SU-DHL-6 (cell line): ENCODE measurements around the gene CDKAL1.

Experiments used
- H2AFZ ChIP-seq: fragments of 200-600 bp; sonication (generic); 2 replicates; pipeline ENCODE4 v1.6.1; 2014; ENCODE audit warnings: low read depth, mild to moderate bottlenecking, moderate library complexity, mixed read lengths, antibody characterized with exemption, low read length; ENCODE audit not compliant: severe bottlenecking
- H3F3A ChIP-seq: fragments of 200-600 bp; shearing (Covaris generic); 2 replicates; pipeline ENCODE4 v1.6.0; 2016; ENCODE audit warnings: antibody characterized with exemption, mild to moderate bottlenecking; ENCODE audit not compliant: insufficient read depth
- H3K27ac ChIP-seq: fragments of 200-600 bp; sonication (generic); 2 replicates; pipeline ENCODE4 v1.5.1; 2016; ENCODE audit warnings: low read depth, mild to moderate bottlenecking, low read length, moderate library complexity, mixed read lengths
- H3K27me3 ChIP-seq: fragments of 200-600 bp; sonication (generic), shearing (Covaris generic); 2 replicates; pipeline ENCODE4 v1.6.0; 2014; ENCODE audit warnings: mild to moderate bottlenecking, low read length
- H3K36me3 ChIP-seq: fragments of 200-600 bp; sonication (generic); 2 replicates; pipeline ENCODE4 v1.6.1; 2014; ENCODE audit warnings: mild to moderate bottlenecking, low read length, mixed read lengths
- H3K4me2 ChIP-seq: fragments of 300-600, 200-600 bp; shearing (Covaris generic), sonication (generic); 2 replicates; pipeline ENCODE4 v1.6.0; 2014; ENCODE audit warnings: low read length, low read depth, mild to moderate bottlenecking; ENCODE audit not compliant: poor library complexity, severe bottlenecking
- H3K4me3 ChIP-seq: fragments of 200-600 bp; sonication (generic); 2 replicates; pipeline ENCODE4 v1.5.1; 2014; ENCODE audit warnings: antibody characterized with exemption, low read length, mild to moderate bottlenecking, mixed read lengths; ENCODE audit not compliant: insufficient read depth, poor library complexity, severe bottlenecking
- H3K79me2 ChIP-seq: fragments of 200-600 bp; sonication (generic); 2 replicates; pipeline ENCODE4 v1.6.1; 2014; ENCODE audit warnings: mild to moderate bottlenecking, low read length, moderate library complexity; ENCODE audit not compliant: insufficient read depth
- H3K9ac ChIP-seq: fragments of 200-600 bp; sonication (generic); 2 replicates; pipeline ENCODE4 v1.7.0; 2014; ENCODE audit warnings: mild to moderate bottlenecking, low read length
- H3K9me2 ChIP-seq: fragments of 200-600 bp; sonication (generic); replicated peaks from 2 replicates; pipeline ENCODE4 v1.6.1; 2014; ENCODE audit warnings: low read length; ENCODE audit not compliant: insufficient read depth
- H3K9me3 ChIP-seq: fragments of 200-600 bp; sonication (generic); 2 replicates; pipeline ENCODE4 v1.6.1; 2014; ENCODE audit warnings: low read length, mixed read lengths; ENCODE audit not compliant: insufficient read depth
- H4K20me1 ChIP-seq: fragments of 200-600 bp; sonication (generic); 2 replicates; pipeline ENCODE4 v1.6.1; 2014; ENCODE audit warnings: low read depth, mild to moderate bottlenecking, antibody characterized with exemption, low read length, moderate library complexity, mixed read lengths
- CTCF ChIP-seq: fragments of 200-600 bp; sonication (generic); IDR thresholded peaks from one replicate; pipeline ENCODE4 v1.5.1; 2017; ENCODE audit warnings: antibody characterized with exemption, mild to moderate bottlenecking, low read length, moderate library complexity; ENCODE audit not compliant: insufficient read depth, poor library complexity, severe bottlenecking
- EZH2phosphoT487 ChIP-seq: fragments of 200-600 bp; sonication (generic), shearing (Covaris generic); conservative IDR thresholded peaks from 2 replicates; pipeline ENCODE4 v1.6.1; 2018; ENCODE audit warnings: mild to moderate bottlenecking, antibody characterized with exemption, low read length, moderate library complexity, mixed read lengths

Gene CDKAL1

GRCh38 chr6:21121636-21122136 lies 587.4 kb downstream of the CDKAL1 start:
- no peak overlapping the region for H2AFZ ChIP-seq
- no peak overlapping the region for H3K27ac ChIP-seq
- H3K79me2 ChIP-seq, result no peaks in the 10 kb centered on the region
- H3K4me3 ChIP-seq, result no peak overlapping the region
- H3K9me2 ChIP-seq, result no peaks in the 10 kb centered on the region
- no peaks in the 10 kb centered on the region for H3K27me3 ChIP-seq
- no peaks in the 10 kb centered on the region for H4K20me1 ChIP-seq
- TF ChIP-seq CTCF (no peak), EZH2phosphoT487 (no peak)
- H3K36me3 ChIP-seq, result no peaks in the 10 kb centered on the region
- no peak overlapping the region for H3K9ac ChIP-seq
- H3K4me2 ChIP-seq, result no peak overlapping the region
- H3F3A ChIP-seq, result no peaks in the 10 kb centered on the region
- no peaks in the 10 kb centered on the region for H3K9me3 ChIP-seq

GRCh38 chr6:21123507-21124436 lies 589.5 kb downstream of the CDKAL1 start:
- Histone ChIP-seq H3K4me2 (no peak overlapping the region), H3K79me2 (no peaks in the 10 kb centered on the region), H3K27me3 (no peaks in the 10 kb centered on the region), H4K20me1 (no peaks in the 10 kb centered on the region), H3K27ac (no peak overlapping the region), H3F3A (no peaks in the 10 kb centered on the region), H3K4me3 (no peak overlapping the region), H3K9me3 (no peaks in the 10 kb centered on the region), H3K36me3 (no peaks in the 10 kb centered on the region), H3K9ac (no peak overlapping the region), H2AFZ (no peak overlapping the region), H3K9me2 (no peaks in the 10 kb centered on the region)
- no peak for TF ChIP-seq CTCF
- no peak for TF ChIP-seq EZH2phosphoT487

GRCh38 chr6:21128601-21129000 lies 594.3 kb downstream of the CDKAL1 start:
- no peaks in the 10 kb centered on the region for H3K36me3 ChIP-seq
- no peaks in the 10 kb centered on the region for H3K9me3 ChIP-seq
- TF ChIP-seq CTCF, result no peak
- no peak for TF ChIP-seq EZH2phosphoT487
- H3F3A ChIP-seq, result no peaks in the 10 kb centered on the region
- H3K4me2 ChIP-seq, result no peak overlapping the region
- H3K9me2 ChIP-seq, result no peaks in the 10 kb centered on the region
- H3K4me3 ChIP-seq, result no peak overlapping the region
- H4K20me1 ChIP-seq, result no peaks in the 10 kb centered on the region
- no peak overlapping the region for H2AFZ ChIP-seq
- H3K9ac ChIP-seq, result no peak overlapping the region
- no peaks in the 10 kb centered on the region for H3K27me3 ChIP-seq
- no peaks in the 10 kb centered on the region for H3K79me2 ChIP-seq
- H3K27ac ChIP-seq, result no peak overlapping the region
